IMR-90 (cell line): Measurements from ENCODE around the gene PTPRF. TPM values are rescaled to one million over a fixed set of nuclear protein-coding genes. Genes with fewer than 3 reads are reported as not detected.

ENCODE experiments used
- ATAC-seq: fragments of 200-7000 bp; cut with Tn5 transposase; 2 replicates; pipeline ENCODE4 v1.9.1; 2020; ENCODE audit warnings: low read depth, mild to moderate bottlenecking, moderate library complexity
- BruUV-seq: library from RNA; stranded (reverse); fragments of 400-500 nt; replicated peaks from 2 replicates; lab custom pipeline; 2021; lab: Mats Ljungman, UMichigan
- CTCF ChIA-PET: fragments of 300-600 bp; formaldehyde crosslinking; extraction: SDS; loops from one replicate; lab custom pipeline; 2021; ENCODE audit warnings: antibody characterized with exemption; lab: Yijun Ruan, JAX
- POLR2A ChIA-PET: fragments of 300-600 bp; sonication (Branson Sonifier 250); formaldehyde crosslinking; loops from one replicate; lab custom pipeline; 2022; ENCODE audit warnings: antibody characterized with exemption; ENCODE audit not compliant: unreplicated experiment; lab: Charles Lee
- DNase-seq: peaks from one replicate; pipeline ENCODE4 v3.0.0; 2013
- H2AFZ ChIP-seq: replicated peaks from 2 replicates; pipeline ENCODE3; 2013; ENCODE audit warnings: low read length, mild to moderate bottlenecking; ENCODE audit not compliant: poor library complexity
- H2AK5ac ChIP-seq: 2 replicates; pipeline ENCODE4 v1.6.1; 2013; ENCODE audit warnings: low read depth, low read length, inconsistent platforms
- H2AK9ac ChIP-seq: replicated peaks from 2 replicates; pipeline ENCODE3; 2013; ENCODE audit warnings: mild to moderate bottlenecking, low read depth, low read length, moderate library complexity; ENCODE audit not compliant: poor library complexity
- H2BK120ac ChIP-seq: 2 replicates; pipeline ENCODE4 v1.6.1; 2013; ENCODE audit warnings: low read depth, low read length, inconsistent platforms
- H2BK15ac ChIP-seq: 3 replicates; pipeline ENCODE4 v1.6.1; 2013; ENCODE audit warnings: low read depth, low read length, inconsistent platforms
- H2BK20ac ChIP-seq: 2 replicates; pipeline ENCODE4 v1.6.1; 2013; ENCODE audit warnings: low read depth, mild to moderate bottlenecking, inconsistent platforms, low read length, moderate library complexity
- H2BK5ac ChIP-seq: 2 replicates; pipeline ENCODE4 v1.6.1; 2013; ENCODE audit warnings: mild to moderate bottlenecking, low read depth, low read length, inconsistent platforms; ENCODE audit not compliant: poor library complexity, severe bottlenecking
- H3K14ac ChIP-seq: replicated peaks from 2 replicates; pipeline ENCODE4 v1.6.1; 2013; ENCODE audit warnings: low read depth, low read length, inconsistent platforms
- H3K18ac ChIP-seq: 2 replicates; pipeline ENCODE4 v1.6.1; 2013; ENCODE audit warnings: low read depth, low read length, control low read depth
- H3K23ac ChIP-seq: 2 replicates; pipeline ENCODE4 v1.6.1; 2013; ENCODE audit warnings: low read depth, low read length, inconsistent platforms
- H3K27ac ChIP-seq: 2 replicates; pipeline ENCODE4 v1.5.1; 2013; ENCODE audit warnings: mild to moderate bottlenecking, control low read depth, low read length; ENCODE audit not compliant: insufficient read depth
- H3K27me3 ChIP-seq: 2 replicates; pipeline ENCODE4 v1.6.1; 2013; ENCODE audit warnings: low read length; ENCODE audit not compliant: control insufficient read depth, insufficient read depth
- H3K36me3 ChIP-seq: 2 replicates; pipeline ENCODE4 v1.6.1; 2013; ENCODE audit warnings: low read length, mixed read lengths; ENCODE audit not compliant: control insufficient read depth, insufficient read depth
- H3K4ac ChIP-seq: 2 replicates; pipeline ENCODE4 v1.6.1; 2013; ENCODE audit warnings: low read depth, low read length, inconsistent platforms
- H3K4me1 ChIP-seq: 2 replicates; pipeline ENCODE4 v1.6.1; 2013; ENCODE audit warnings: low read length, mixed read lengths; ENCODE audit not compliant: control insufficient read depth, insufficient read depth
- H3K4me2 ChIP-seq: 2 replicates; pipeline ENCODE4 v1.6.1; 2013; ENCODE audit warnings: low read depth, mild to moderate bottlenecking, control low read depth, low read length, moderate library complexity
- H3K4me3 ChIP-seq: 2 replicates; pipeline ENCODE4 v1.5.1; 2013; ENCODE audit warnings: low read depth, mild to moderate bottlenecking, control low read depth, low read length, moderate library complexity; ENCODE audit not compliant: insufficient read depth
- H3K56ac ChIP-seq: 2 replicates; pipeline ENCODE4 v1.6.1; 2013; ENCODE audit warnings: low read length, inconsistent platforms; ENCODE audit not compliant: insufficient read depth; ENCODE audit errors: extremely low read depth
- H3K79me1 ChIP-seq, 2 experiments: 2 replicates each; pipeline ENCODE4 v1.6.1; 2013; ENCODE audit warnings: low read length in 2 of 2, inconsistent platforms in 1 of 2, low read depth in 1 of 2
- H3K9ac ChIP-seq: 2 replicates; pipeline ENCODE4 v1.6.1; 2013; ENCODE audit warnings: low read depth, low read length, control low read depth
- H3K9me1 ChIP-seq: 2 replicates; pipeline ENCODE4 v1.6.1; 2013; ENCODE audit warnings: low read length, inconsistent platforms; ENCODE audit not compliant: insufficient read depth
- H3K9me3 ChIP-seq: 2 replicates; pipeline ENCODE4 v1.6.1; 2013; ENCODE audit warnings: low read length; ENCODE audit not compliant: control insufficient read depth, insufficient read depth
- H4K20me1 ChIP-seq: 2 replicates; pipeline ENCODE4 v1.6.1; 2013; ENCODE audit warnings: low read length, inconsistent platforms; ENCODE audit not compliant: insufficient read depth
- H4K5ac ChIP-seq: 2 replicates; pipeline ENCODE4 v1.6.1; 2013; ENCODE audit warnings: mild to moderate bottlenecking, low read depth, low read length, control low read depth
- H4K8ac ChIP-seq, 2 experiments: 2 replicates each; pipeline ENCODE4 v1.6.1; 2013; ENCODE audit warnings: low read depth in 2 of 2, low read length in 2 of 2, control low read depth in 1 of 2, inconsistent platforms in 1 of 2
- H4K91ac ChIP-seq: 2 replicates; pipeline ENCODE4 v1.6.1; 2013; ENCODE audit warnings: low read depth, low read length, inconsistent platforms; ENCODE audit not compliant: insufficient read depth
- BHLHE40 ChIP-seq: fragments of 150-350 bp; IDR thresholded peaks from 2 replicates; pipeline ENCODE4 v1.6.1; 2016; ENCODE audit warnings: mild to moderate bottlenecking, low read depth, low read length
- NFE2L2 ChIP-seq: fragments of 150-350 bp; IDR thresholded peaks from 2 replicates; pipeline ENCODE4 v1.6.1; 2016; ENCODE audit warnings: low read depth, mild to moderate bottlenecking, low read length
- POLR2A ChIP-seq: IDR thresholded peaks from 2 replicates; pipeline ENCODE4 v1.6.1; 2012; ENCODE audit warnings: mild to moderate bottlenecking, low read depth, low read length
- RAD21 ChIP-seq: IDR thresholded peaks from 2 replicates; pipeline ENCODE4 v1.6.1; 2012; ENCODE audit warnings: low read length, improper control_type of control experiment
- RFX5 ChIP-seq: IDR thresholded peaks from 2 replicates; pipeline ENCODE4 v1.8.0; 2012; ENCODE audit warnings: low read depth, mild to moderate bottlenecking, low read length, moderate library complexity
- SMC3 ChIP-seq: fragments of 150-350 bp; IDR thresholded peaks from 2 replicates; pipeline ENCODE4 v1.6.1; 2016; ENCODE audit warnings: low read depth, mild to moderate bottlenecking, antibody characterized with exemption, low read length, moderate library complexity
- WGBS, 2 experiments: methylation state at CpG; one replicate each; pipeline versions ENCODE4 v1.1.5 to v1.1.7; 2013; ENCODE audit warnings: missing lambda C conversion rate in 2 of 2; ENCODE audit not compliant: insufficient read length in 1 of 2; ENCODE audit errors: extremely low coverage in 2 of 2; 5-methylcytosine and 5-hydroxymethylcytosine counted together
- dilution Hi-C: fragments of 300-500 bp; cut with HindIII; formaldehyde crosslinking; loops from one replicate; pipeline ENCODE4 v1.14.3; 2018; ENCODE audit warnings: low sequenced_read_pairs; ENCODE audit not compliant: unreplicated experiment
- in situ Hi-C: fragments of 300-500 bp; cut with MboI; formaldehyde crosslinking; loops from 3 replicates; pipeline ENCODE4 v1.14.3; 2019; ENCODE audit warnings: low sequenced_read_pairs, inconsistent platforms, mixed read lengths
- intact Hi-C: fragments of 100-400 bp; cut with micrococcal nuclease; formaldehyde crosslinking; loops from 2 replicates; pipeline ENCODE4 v1.10.0; 2022
- polyA plus RNA-seq, 3 experiments: library from polyadenylated mRNA; depleted of rRNA; stranded (reverse); fragments of >200 nt; gene quantifications; 2 replicates each; pipeline ENCODE4 v1.2.3, GENCODE V29; 2012; ENCODE audit warnings: low replicate concordance in 1 of 3
- total RNA-seq: library from RNA; depleted of rRNA; stranded (reverse); fragments of >200 nt; gene quantifications from 2 replicates; pipeline ENCODE4 v1.2.3, GENCODE V29; 2012
- TF ChIP-seq, protein P1 (sequence below): fragments of 150-350 bp; IDR thresholded peaks from 2 replicates; pipeline ENCODE4 v1.6.1; 2016; ENCODE audit warnings: low read depth, mild to moderate bottlenecking, low read length, moderate library complexity, borderline replicate concordance

Gene PTPRF
- total and polyA plus RNA-seq, 2 of the 4 experiments (the other 2 are of a cell fraction), result 25.8 to 92.3 TPM

DNA sequence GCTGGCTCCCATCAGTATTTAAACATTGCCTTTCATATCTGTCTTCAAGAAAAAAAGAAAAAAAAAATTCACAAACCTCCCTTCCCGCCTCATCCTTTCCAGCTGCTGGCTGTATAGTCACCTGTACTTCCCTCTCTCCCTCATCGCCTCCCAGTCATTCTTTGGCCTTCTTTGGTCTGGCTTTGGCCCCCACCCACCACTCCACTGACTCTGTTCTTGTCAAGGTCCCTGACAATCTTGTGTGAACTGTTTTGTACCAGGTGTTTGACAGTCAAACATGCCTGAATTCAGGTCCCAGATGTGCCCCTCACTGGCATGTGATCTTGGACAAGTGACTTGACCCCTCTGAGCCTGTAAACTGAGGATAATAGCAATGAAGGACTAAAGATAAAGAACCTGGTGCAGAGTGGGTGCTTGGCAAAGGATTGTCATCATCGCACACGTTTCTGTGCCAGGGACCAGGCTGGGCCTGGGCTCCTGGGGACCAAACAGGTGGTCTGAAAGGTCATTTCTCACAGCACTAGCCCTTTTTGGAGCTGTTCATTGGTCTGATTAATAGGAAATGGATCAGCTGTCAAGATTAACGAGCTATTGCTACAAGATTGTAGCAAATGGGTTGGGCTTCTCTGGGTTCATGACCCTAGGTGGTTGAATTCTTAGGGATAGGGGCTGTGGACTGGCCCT, 21.5 kb downstream of the PTPRF start (continued):
- TF ChIP-seq RFX5, result no peak
- no peak for TF ChIP-seq POLR2A

DNA sequence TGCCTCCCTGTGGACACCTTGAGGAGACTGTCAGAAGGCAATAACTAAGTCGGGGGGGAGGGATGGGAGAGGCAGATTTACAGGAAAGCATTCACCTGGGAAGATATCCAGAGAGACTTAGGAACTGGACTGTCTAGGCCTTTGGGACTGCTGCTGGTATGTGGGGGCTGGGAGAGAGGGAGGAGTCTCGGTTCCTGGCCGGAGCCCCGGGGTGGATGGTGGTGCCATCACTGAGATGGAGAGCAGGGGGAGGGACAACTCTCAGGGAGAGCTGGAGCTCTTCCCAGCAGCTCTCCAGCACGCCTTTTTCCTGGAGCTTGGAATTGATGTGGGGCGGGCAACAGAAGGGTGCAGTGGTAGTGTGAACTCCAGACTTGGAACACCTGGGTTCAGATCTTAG, 22.1 kb downstream of the PTPRF start:
- H4K20me1 ChIP-seq, result peaks cover 36% of the 10 kb centered on the region
- no peak overlapping the region for H3K18ac ChIP-seq
- H3K4me1 ChIP-seq, result no peaks in the 10 kb centered on the region; the same call in 1 of the 2 replicates
- in situ Hi-C loops, result no loop called here
- no peak overlapping the region for H4K5ac ChIP-seq
- POLR2A ChIA-PET, result no interaction called here
- H3K27me3 ChIP-seq, result no peaks in the 10 kb centered on the region
- no peaks in the 10 kb centered on the region for H3K9me3 ChIP-seq
- ATAC-seq, result peak; percentile 87
- peak overlapping the region; percentile 34; the same call in 1 of the 2 replicates for H3K4ac ChIP-seq
- H3K79me1 ChIP-seq, result peaks cover 5 to 58% of the 10 kb centered on the region in 2 experiments
- no peak overlapping the region for H4K91ac ChIP-seq
- no peak overlapping the region for H2BK20ac ChIP-seq
- no peak overlapping the region for H2BK15ac ChIP-seq
- H4K8ac ChIP-seq, result peak overlapping the region in 1 of 2 experiments; percentile 22; a peak in 1 of 4 replicates
- dilution Hi-C loops, result no loop called here
- H2BK5ac ChIP-seq, result no peak overlapping the region
- CTCF ChIA-PET, result no interaction called here
- peaks cover 15% of the 10 kb centered on the region for H3K9me1 ChIP-seq
- H2AK9ac ChIP-seq, result peak overlapping the region; percentile 44
- BruUV-seq, result no TSS peak
- H3K4me2 ChIP-seq, result no peak overlapping the region
- TF ChIP-seq BHLHE40, result no peak
- no peak for TF ChIP-seq SMC3
- TF ChIP-seq RAD21, result no peak
- TF ChIP-seq, protein P1, sequence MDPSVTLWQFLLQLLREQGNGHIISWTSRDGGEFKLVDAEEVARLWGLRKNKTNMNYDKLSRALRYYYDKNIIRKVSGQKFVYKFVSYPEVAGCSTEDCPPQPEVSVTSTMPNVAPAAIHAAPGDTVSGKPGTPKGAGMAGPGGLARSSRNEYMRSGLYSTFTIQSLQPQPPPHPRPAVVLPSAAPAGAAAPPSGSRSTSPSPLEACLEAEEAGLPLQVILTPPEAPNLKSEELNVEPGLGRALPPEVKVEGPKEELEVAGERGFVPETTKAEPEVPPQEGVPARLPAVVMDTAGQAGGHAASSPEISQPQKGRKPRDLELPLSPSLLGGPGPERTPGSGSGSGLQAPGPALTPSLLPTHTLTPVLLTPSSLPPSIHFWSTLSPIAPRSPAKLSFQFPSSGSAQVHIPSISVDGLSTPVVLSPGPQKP, result no peak
- no peak for TF ChIP-seq NFE2L2
- DNase-seq, result peak; percentile 47
- H3K27ac ChIP-seq, result no peak overlapping the region
- peak overlapping the region; percentile 63 for H2AFZ ChIP-seq
- no peak overlapping the region; the same call in 1 of the 2 replicates for H2BK120ac ChIP-seq
- no peak overlapping the region for H3K14ac ChIP-seq
- peak overlapping the region; percentile 43; the same call in 1 of the 2 replicates for H3K23ac ChIP-seq
- intact Hi-C loops, result loop anchor here (2.0 kb wide), 1 partner anchor 16 kb away; no protein-coding TSS in a partner anchor
- no peak overlapping the region for H2AK5ac ChIP-seq
- no peak overlapping the region for H3K4me3 ChIP-seq
- 0% methylated on average over 3 of the region's 6 CpGs; no CpG with 5 or more reads in 1 of the 2 experiments for WGBS, 2 experiments
- H3K9ac ChIP-seq, result no peak overlapping the region
- H3K56ac ChIP-seq, result no peak overlapping the region
- peaks cover 16% of the 10 kb centered on the region; the same call in 1 of the 2 replicates for H3K36me3 ChIP-seq
